GM21390 (cell line): ENCODE data around the gene ATF3.

Source experiments
- ATAC-seq: cut with Tn5 transposase; IDR thresholded peaks from one replicate; pipeline ENCODE4 v1.9.1; 2021; ENCODE audit not compliant: unreplicated experiment

ATF3 gene

DNA sequence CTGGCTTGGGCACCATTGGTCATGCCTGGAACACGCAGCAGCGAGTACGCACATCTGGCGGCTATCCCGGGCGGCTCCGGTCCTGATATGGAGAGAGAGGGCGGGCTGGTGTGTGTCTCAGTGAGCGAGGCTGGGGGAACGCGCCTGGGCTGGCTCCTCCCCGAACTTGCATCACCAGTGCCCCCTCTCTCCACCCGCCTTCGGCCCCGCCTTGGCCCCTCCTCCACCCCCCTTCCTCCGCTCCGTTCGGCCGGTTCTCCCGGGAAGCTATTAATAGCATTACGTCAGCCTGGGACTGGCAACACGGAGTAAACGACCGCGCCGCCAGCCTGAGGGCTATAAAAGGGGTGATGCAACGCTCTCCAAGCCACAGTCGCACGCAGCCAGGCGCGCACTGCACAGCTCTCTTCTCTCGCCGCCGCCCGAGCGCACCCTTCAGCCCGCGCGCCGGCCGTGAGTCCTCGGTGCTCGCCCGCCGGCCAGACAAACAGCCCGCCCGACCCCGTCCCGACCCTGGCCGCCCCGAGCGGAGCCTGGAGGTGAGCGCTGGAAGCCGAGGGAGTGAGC lies at the start of gene ATF3:
Gene ATF3, plus strand, starts transcription at position 370 of the 567 bp plus-strand sequence. CDS start 6,261 bp downstream, outside the sequence.
- ATAC-seq = peak; percentile 63

GRCh38 chr1:212559929-212560328 lies 48.6 kb upstream of the ATF3 start:
- no peak for ATAC-seq

DNA sequence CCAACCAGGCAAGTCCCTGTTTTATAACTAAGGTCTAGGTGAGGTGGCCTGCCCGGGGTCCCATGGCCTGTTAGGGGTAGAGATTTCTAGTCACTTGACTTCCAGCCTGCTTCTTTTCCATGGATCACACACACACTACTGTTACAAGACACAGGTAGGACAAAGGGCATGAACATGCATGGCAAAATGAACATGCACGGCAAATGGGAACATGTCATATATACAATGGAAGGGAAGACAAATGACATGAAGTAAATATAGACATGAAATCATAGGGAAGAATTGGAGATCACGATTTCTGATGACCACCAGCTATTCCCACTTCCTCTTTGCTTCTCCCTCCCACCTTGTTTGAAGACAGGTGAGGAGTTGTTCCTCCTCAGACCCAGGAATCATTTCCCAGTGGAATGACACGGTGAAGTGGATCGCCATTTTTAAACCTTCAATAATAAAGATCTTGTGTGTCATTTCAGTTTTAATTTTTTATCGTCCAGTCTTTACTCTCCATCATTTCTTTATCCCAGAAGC lies 47.6 kb upstream of the ATF3 start:
- no peak for ATAC-seq

GRCh38 chr1:212561501-212561931 lies 47.0 kb upstream of the ATF3 start:
- ATAC-seq = no peak

DNA sequence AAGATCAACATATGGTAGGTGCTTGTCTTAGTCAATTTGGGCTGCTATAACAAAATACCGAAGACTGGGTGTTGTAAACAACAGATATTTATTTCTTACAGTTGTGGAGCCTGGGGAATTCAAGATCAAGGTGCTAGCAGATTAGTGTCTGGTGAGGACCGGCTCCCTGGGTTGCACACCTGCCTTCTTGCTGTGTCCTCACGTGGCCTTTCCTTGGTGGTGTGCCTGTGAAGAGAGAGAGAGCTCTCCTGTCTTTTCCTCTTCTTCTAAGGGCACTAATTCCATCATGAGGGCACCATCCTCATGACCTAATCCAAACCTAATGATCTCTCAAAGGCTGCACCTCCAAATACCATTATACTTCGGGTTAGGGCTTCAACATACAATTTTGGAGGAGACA lies 45.8 kb upstream of the ATF3 start:
- no peak for ATAC-seq

- no peak for ATAC-seq
These were observed 43.5 kb upstream of the ATF3 start for GRCh38 chr1:212565079-212565478.

- no peak for ATAC-seq
These were observed 42.8 kb upstream of the ATF3 start for GRCh38 chr1:212565571-212566305.

DNA sequence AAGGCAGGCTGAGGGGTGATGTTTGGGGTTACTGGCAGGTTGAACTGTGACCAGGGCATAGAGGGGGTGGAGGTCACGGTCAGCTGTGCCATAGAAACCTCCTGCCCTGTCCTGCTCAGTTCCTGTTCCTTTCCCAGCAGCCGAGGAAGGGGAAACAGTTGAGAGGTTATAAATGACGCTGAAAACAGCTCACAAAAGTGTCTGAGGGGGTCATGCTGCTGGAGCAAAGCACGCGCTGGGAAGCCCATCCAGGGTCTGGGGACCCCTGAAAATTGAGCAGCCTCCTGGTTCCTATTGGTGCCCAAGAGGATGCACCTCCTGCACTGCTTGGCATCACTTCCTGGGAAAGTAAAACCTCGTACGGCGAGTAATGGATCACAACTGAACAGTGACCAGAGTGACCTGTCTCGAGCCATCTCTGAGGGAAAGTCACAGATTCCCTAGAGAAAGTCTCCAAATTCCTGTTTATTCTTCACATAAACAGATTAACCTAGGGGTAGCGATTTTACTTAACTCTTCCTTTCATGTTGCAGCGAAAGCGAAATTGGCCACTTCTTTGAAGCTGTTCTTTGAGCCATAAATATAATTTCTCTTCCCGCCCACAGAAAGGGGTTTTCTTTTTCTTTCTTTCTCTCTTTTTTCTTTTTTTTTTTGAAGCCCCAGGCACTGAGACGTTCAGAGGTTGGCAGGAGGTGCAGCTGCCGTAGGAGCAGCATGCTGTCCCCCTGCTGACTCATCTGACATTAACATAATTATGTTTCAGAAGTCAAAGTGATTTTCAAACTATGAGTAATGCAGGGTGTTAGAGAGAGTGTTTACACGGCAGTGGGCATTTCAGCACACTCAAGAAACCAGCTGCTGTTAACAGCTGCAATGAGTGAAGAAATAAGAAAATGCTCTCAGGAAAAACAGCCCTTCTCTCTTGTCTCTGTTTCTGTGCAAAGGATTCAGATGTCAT lies 41.8 kb upstream of the ATF3 start:
- ATAC-seq = peak; percentile 99

DNA sequence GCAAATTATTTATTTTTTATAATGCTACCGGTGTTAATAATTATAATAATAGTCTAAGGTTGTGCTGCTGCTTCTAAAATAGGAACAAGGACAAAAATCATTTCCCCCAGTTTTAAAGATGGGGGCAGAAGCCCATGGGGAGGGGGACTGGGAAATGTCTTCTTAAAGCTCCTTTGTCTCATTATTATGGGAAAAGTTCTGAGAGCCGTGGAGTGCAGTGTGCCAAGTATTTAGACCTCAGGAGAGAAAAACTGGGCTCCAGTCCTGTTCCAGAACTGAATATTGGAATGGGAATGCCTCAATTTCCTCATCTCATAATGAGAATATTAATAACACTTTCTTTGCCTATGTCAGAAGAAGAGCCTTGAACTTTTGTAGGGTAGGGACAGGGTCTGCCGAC lies 40.9 kb upstream of the ATF3 start:
- ATAC-seq = no peak

- no peak for ATAC-seq
These were observed 39.5 kb upstream of the ATF3 start for GRCh38 chr1:212568978-212569537.

DNA sequence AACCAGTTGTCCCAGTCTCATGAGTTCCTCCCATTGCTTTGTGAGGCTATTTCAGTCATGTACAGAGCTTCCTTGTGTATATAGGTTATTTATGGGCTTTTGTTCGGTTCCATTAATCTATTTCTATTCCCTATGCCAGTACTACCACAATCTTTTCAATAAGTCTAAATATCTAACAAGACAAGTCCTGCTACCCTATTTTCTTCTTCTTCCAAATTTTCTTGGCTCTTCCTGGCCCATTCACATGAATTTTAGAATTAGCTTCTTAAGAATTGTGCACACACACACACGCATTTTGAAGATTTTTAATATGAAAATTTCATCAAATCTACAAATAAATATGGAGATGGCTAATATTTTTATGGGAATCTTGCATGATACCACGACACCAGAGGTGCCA lies 33.8 kb upstream of the ATF3 start:
- no peak for ATAC-seq

GRCh38 chr1:212575333-212575732 lies 33.2 kb upstream of the ATF3 start:
- no peak for ATAC-seq

GRCh38 chr1:212578041-212578440 lies 30.5 kb upstream of the ATF3 start:
- no peak for ATAC-seq

DNA sequence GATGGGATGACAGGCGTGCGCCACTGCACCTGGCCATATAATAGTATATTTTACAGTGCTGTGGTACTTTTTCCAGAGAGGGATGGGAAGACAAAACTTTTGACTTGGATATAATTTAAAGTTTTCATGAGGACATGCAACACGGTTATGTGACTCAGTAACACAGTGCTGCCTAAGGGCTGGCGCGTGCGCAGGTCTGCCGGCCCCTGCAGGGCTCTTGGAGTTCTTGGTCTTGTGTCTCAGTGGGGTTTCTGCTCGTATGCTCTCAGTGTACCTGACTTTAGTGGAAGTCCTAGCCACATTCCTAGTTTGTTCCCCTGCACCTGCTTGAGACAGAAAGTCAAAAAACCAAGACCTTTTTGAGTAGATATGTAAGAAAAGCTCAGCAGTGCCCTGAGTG lies 27.5 kb upstream of the ATF3 start:
- ATAC-seq = no peak

DNA sequence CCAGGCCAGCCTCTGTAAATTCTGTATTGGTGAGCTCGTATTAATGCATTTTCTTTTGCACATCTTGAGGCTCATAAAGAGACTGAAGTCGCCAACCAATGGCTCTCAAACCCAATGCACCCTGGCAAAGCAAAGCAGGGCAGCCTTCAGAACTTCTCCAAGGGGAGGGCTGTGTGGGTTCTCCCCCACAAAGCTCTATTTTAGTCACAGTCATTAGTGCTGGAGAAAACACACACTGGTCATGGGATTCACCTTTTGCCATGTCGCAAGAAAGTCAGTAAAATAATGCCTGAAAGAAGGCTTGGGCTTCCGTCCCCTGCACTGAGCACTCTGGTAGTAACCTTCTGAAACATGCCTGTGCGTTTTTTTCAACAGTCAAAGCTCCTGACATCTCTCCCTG lies 26.3 kb upstream of the ATF3 start:
- ATAC-seq = no peak

GRCh38 chr1:212582808-212583615 lies 25.5 kb upstream of the ATF3 start:
- ATAC-seq = no peak

GRCh38 chr1:212583643-212584042 lies 24.9 kb upstream of the ATF3 start:
- ATAC-seq = no peak

GRCh38 chr1:212584092-212584886 lies 24.3 kb upstream of the ATF3 start:
- no peak for ATAC-seq

DNA sequence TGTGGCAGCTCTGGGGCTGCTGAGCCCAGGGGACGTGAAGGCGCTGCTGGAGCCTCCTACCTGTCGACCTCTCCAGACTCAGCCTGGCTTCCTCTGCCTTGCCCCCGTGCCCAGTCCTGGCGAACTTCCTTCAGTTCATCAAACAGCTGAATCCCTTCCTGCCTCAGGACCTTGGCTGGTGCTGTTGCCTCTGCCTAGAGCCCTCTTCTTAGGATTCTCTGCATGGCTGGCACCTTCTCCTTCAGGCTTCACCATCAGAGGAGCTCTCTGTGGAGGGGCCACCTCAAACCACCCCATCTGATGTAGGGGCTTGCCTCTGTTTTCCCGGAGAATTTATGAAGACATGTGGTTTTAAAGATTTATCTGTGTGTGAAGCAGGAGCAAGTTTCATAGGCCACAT lies 23.4 kb upstream of the ATF3 start:
- ATAC-seq = no peak
